Measurements from ENCODE around the gene SERPINB1.

- TF ChIP-seq ZNF121 (tag by site-specific recombination; IDR thresholded peaks at IDR 0.05) (no peak), ATF2 (tag by site-specific recombination; IDR thresholded peaks at IDR 0.05; ENCODE audit: low read depth) (no peak), CTCF (tag by site-specific recombination; IDR thresholded peaks at IDR 0.05) (no peak)
These were observed 9.0 kb upstream of the SERPINB1 start for GRCh38 chr6:2850538-2851113.
